Right renal pelvis (tissue), 4 donors: ENCODE measurements around the gene AR. TPM values are rescaled to one million over a fixed set of nuclear protein-coding genes. Genes with fewer than 3 reads are reported as not detected.

Experiments used
- DNase-seq, 4 donors: peaks; one replicate each; pipeline ENCODE4 v3.0.0-alpha.2; 2013; ENCODE audit warnings: low read depth in 4 of 4, low spot score in 3 of 4, missing footprints in 1 of 4
- polyA plus RNA-seq, 4 donors: library from polyadenylated mRNA; unstranded; fragments of 120-200 nt; gene quantifications; one replicate each; pipeline ENCODE4 v1.2.1, GENCODE V29; 2013; ENCODE audit not compliant: insufficient read length in 4 of 4

The AR gene, protein sequence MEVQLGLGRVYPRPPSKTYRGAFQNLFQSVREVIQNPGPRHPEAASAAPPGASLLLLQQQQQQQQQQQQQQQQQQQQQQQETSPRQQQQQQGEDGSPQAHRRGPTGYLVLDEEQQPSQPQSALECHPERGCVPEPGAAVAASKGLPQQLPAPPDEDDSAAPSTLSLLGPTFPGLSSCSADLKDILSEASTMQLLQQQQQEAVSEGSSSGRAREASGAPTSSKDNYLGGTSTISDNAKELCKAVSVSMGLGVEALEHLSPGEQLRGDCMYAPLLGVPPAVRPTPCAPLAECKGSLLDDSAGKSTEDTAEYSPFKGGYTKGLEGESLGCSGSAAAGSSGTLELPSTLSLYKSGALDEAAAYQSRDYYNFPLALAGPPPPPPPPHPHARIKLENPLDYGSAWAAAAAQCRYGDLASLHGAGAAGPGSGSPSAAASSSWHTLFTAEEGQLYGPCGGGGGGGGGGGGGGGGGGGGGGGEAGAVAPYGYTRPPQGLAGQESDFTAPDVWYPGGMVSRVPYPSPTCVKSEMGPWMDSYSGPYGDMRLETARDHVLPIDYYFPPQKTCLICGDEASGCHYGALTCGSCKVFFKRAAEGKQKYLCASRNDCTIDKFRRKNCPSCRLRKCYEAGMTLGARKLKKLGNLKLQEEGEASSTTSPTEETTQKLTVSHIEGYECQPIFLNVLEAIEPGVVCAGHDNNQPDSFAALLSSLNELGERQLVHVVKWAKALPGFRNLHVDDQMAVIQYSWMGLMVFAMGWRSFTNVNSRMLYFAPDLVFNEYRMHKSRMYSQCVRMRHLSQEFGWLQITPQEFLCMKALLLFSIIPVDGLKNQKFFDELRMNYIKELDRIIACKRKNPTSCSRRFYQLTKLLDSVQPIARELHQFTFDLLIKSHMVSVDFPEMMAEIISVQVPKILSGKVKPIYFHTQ
- polyA plus RNA-seq, result 1 to 10 TPM; 2.8 to 4.2 (median 3.7) TPM

DNA sequence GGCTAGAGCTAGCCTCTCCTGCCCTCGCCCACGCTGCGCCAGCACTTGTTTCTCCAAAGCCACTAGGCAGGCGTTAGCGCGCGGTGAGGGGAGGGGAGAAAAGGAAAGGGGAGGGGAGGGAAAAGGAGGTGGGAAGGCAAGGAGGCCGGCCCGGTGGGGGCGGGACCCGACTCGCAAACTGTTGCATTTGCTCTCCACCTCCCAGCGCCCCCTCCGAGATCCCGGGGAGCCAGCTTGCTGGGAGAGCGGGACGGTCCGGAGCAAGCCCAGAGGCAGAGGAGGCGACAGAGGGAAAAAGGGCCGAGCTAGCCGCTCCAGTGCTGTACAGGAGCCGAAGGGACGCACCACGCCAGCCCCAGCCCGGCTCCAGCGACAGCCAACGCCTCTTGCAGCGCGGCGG, at the start of gene AR:
Gene AR (plus strand): TSS at position 204 of the 400 bp plus-strand sequence. CDS start 1,126 bp downstream, outside the sequence.
- no peak for DNase-seq

DNA sequence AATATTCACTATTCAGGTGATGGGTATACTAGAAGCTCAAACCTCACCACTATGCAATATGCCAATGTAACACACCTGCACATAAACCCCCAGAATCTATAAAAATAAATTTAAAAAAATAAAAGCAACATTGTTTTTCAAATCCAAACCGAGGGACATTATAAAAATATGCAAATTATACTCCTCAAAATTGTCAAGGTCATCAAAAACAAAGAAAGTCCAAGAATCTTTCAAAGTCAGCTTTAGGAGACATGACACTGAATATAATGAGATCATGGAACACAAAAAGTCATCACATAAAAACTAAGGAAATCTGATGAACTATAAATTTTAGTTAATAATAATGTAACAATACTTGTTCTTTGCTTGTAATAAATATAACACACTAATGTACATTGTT, 43.2 kb upstream of the AR start:
- DNase-seq, result no peak

DNA sequence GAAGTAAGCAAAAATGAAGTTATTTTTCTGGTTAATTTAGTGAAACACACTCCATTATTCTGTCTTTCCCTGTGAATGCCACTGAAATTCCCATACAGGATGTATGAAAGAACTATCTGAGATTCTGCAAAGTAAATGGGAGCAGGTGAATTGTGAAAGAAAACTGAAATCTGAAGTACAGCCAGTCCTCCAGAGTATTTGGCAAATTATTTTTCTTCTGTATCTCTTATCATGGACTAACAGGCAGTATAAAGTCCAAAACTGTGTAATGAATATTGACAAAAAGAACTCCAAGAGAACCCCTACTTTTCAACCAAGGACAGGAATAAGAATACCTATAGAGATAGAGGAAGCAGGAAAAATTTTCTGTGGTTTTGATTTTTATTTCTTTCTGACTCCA, 40.8 kb upstream of the AR start:
- no peak for DNase-seq

DNA sequence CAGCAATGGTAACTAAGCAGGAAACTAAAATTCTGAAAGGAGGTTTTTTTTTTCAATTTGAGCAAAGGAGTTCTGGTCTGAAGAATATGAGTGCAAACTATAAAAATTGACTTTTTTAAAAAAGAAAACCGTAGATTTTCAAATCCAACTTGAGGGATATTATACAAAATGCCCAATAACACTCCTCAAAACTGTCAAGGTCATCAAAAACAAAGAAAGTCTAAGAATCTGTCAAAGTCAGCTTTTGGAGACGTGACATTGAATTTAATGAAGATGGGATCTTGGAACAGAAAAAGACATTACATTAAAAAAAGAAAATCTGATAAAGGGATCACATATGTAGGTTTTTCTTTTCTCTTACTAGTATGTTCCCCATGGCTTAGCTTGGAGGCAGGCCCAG, 40.4 kb upstream of the AR start:
- DNase-seq, result no peak

DNA sequence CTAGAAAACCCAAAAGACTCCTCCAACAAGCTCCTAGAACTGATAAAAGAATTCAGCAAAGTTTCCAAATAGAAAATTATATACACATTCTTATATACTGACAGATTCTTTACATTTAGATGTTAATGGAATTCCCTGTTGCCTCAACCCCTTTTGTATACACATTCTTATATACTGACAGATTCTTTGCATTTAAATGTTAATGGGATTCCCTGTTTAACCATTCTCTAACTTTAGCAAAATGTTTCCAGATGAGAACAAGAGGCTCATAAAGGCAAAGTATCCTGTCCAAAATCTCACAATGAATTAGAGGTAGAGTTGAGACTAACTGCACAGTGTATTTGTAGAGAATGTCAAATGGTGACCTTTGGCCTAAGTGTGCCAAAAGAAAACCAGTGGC, 23.1 kb upstream of the AR start:
- DNase-seq, result no peak

DNA sequence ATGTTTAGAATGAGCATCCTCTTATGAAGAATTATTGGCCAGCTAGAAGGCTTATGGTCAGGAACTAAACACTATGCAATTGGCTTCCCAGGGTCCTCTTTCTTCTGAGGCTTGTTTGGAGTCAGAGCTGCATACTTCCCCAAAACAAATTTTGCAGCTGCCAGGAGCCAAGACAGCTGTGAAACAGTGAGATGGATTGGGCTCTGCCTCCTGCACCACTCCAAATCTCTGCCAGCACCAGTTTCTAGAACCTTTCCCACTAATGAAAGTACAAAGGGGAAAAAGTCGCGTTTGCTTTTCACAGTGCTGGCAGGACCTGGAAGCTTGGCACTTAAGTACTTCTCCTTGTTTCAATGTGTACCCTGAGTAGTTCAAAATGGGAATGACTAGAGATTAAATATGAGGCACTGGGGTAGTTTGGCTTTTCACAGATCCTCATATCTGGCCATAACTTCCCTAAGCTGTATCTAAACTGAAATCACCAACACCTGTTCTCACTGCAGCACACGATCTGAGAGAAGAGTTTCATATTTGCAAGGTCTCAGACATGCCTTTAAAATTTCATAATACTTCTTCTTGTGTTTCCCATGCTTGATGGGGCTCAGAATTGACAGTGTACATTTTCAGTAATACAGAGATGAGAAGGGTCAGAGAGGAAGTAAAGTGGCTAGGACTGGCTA, 20.7 kb upstream of the AR start:
- DNase-seq, result no peak

DNA sequence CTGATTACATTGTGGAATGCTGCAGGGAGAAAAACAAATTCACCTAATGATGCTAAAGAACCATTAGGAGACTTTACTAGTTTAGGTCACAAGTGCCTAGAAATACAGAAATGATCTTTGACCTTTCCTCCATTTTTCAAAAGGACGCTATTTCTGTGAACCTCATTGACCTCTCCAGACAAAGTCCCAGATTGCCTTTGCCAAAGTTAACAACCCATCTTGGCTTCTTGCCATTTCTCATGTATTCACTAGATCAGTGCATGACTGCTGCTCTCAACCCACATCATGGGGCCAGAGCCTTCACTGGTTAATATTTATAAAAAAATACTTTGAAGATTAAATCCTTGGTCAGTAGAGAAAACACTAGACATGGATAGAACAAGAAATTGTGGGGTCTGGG, 19.9 kb upstream of the AR start:
- DNase-seq, result no peak

DNA sequence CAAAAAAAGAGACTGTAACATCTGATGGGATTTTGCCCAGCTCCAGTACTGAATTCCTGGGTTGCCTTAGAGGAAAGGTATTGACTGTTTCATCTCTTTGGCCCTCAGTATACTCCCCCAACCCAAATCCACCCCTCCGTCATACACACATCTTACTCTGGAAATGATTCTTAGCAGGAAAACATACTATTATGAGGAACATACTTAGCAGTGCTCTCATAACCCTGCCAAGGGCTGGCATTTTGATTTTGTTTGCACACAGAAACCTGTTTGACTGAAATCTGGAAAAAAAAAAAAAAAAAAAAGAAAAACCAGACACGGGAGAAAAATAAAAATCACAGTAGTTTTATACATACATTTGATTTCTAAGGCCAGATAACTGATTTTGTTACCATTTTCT, 19.4 kb upstream of the AR start:
- DNase-seq, result no peak

DNA sequence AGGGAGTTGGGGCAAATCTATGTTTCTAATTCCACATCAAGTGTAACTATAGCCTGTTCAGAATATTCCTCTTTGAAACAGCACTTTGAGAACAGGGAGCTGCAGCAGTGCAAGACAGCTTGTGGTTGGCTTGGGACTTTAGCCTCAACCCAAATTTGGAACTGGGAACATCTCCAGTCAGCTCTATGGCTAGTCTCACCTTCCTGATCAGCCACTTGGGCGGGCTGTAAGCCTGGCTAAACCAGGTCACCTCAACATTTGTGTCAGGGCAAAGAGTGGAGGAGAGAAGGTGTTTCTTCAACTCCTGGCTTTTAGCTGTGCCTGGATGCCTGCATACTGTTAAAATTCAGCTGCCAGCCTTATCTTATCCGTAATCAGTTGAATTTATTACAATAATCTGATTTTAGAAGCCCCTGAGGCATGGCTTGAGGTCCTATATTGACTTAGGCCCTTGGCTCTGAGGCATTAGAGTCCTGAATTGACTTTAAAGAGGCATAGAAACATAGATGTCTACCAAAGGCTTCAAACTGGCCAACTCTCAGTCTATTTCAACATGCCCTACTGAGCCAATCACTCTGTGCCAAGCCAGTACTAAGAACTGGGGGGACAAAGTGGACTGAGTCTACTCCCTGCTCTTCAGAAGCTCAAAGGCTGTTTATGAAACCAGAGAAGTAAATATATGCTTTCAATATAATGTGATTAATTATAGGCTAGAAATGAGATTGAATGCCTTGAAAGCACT, 18.7 kb upstream of the AR start:
- no peak for DNase-seq

DNA sequence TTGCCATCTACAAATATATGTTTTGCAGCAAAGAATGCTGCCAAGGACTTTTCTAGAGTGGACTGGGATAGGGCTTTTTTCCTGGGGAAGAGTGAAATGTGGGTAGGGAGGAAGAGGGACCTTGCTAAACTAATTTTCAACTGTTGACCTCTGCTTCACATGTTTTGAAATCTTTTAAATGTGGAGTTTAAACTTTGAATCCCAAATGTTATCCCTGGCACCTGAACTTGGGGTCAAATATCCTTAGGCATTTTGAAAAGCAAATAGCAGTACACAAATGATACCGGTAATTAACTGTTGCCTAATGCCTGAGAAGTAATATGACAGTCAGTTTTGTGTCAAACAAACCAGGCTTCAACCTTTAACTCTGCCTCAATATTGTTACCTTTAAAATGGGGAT, 7.3 kb upstream of the AR start:
- no peak for DNase-seq

DNA sequence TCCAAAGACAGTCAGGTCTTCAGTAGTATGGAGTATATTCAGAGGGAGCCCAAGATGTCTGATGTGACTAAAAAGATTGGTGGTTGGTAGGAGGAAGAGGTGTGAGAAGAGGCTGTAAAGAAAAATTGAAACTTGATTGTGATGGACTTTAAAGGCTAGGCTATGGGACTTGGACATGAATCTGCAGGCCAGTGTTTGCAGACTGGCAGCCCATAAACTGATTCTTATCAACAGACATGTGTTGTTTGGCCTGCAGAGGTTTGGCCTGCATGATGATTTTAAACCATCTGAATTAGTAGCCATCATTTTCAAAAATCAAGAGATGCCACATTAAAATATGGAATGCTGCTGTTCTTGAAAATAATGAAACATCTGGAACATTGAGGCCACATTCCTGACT, 5.4 kb upstream of the AR start:
- DNase-seq, result no peak

DNA sequence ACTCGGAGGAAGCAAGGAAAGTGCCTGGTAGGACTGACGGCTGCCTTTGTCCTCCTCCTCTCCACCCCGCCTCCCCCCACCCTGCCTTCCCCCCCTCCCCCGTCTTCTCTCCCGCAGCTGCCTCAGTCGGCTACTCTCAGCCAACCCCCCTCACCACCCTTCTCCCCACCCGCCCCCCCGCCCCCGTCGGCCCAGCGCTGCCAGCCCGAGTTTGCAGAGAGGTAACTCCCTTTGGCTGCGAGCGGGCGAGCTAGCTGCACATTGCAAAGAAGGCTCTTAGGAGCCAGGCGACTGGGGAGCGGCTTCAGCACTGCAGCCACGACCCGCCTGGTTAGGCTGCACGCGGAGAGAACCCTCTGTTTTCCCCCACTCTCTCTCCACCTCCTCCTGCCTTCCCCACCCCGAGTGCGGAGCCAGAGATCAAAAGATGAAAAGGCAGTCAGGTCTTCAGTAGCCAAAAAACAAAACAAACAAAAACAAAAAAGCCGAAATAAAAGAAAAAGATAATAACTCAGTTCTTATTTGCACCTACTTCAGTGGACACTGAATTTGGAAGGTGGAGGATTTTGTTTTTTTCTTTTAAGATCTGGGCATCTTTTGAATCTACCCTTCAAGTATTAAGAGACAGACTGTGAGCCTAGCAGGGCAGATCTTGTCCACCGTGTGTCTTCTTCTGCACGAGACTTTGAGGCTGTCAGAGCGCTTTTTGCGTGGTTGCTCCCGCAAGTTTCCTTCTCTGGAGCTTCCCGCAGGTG, 637 bp downstream of the AR start:
- no peak for DNase-seq

DNA sequence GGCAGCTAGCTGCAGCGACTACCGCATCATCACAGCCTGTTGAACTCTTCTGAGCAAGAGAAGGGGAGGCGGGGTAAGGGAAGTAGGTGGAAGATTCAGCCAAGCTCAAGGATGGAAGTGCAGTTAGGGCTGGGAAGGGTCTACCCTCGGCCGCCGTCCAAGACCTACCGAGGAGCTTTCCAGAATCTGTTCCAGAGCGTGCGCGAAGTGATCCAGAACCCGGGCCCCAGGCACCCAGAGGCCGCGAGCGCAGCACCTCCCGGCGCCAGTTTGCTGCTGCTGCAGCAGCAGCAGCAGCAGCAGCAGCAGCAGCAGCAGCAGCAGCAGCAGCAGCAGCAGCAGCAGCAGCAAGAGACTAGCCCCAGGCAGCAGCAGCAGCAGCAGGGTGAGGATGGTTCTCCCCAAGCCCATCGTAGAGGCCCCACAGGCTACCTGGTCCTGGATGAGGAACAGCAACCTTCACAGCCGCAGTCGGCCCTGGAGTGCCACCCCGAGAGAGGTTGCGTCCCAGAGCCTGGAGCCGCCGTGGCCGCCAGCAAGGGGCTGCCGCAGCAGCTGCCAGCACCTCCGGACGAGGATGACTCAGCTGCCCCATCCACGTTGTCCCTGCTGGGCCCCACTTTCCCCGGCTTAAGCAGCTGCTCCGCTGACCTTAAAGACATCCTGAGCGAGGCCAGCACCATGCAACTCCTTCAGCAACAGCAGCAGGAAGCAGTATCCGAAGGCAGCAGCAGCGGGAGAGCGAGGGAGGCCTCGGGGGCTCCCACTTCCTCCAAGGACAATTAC, 1.4 kb downstream of the AR start:
- no peak for DNase-seq

DNA sequence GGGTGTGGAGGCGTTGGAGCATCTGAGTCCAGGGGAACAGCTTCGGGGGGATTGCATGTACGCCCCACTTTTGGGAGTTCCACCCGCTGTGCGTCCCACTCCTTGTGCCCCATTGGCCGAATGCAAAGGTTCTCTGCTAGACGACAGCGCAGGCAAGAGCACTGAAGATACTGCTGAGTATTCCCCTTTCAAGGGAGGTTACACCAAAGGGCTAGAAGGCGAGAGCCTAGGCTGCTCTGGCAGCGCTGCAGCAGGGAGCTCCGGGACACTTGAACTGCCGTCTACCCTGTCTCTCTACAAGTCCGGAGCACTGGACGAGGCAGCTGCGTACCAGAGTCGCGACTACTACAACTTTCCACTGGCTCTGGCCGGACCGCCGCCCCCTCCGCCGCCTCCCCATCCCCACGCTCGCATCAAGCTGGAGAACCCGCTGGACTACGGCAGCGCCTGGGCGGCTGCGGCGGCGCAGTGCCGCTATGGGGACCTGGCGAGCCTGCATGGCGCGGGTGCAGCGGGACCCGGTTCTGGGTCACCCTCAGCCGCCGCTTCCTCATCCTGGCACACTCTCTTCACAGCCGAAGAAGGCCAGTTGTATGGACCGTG, 2.2 kb downstream of the AR start:
- DNase-seq, result no peak

DNA sequence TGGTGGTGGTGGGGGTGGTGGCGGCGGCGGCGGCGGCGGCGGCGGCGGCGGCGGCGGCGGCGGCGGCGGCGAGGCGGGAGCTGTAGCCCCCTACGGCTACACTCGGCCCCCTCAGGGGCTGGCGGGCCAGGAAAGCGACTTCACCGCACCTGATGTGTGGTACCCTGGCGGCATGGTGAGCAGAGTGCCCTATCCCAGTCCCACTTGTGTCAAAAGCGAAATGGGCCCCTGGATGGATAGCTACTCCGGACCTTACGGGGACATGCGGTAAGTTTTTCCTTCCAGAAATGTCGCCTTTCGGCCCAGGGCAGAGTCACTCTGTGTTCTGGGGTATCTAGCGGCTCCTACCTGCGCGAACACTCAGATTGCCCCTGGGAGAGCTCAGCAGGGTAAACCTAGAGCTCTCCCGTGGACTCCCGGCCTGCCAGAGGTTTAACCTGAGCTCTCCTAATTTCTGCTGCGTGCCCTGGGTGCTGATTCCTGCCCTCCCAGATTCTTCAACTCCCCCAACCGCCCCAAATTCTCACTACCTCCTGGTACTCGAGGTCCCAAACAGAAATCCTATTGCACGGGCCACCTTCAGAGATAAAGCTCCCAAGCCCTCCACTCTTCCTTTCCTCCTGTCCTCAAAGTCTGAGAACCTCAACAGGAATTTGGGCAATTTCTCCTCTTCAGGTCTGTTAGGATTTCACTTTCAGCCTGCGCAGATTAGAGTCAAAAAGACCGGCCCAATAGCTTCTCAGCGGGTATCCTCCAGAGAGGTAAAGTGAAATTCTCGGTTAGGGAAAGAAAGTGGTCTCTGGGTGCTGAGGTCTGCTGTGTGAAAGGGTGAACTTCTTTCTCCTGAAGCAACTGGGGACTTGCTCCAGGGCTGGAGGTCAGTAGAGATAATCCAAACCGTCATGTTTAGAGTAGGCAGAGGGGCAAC, 2.9 kb downstream of the AR start:
- DNase-seq, result no peak

DNA sequence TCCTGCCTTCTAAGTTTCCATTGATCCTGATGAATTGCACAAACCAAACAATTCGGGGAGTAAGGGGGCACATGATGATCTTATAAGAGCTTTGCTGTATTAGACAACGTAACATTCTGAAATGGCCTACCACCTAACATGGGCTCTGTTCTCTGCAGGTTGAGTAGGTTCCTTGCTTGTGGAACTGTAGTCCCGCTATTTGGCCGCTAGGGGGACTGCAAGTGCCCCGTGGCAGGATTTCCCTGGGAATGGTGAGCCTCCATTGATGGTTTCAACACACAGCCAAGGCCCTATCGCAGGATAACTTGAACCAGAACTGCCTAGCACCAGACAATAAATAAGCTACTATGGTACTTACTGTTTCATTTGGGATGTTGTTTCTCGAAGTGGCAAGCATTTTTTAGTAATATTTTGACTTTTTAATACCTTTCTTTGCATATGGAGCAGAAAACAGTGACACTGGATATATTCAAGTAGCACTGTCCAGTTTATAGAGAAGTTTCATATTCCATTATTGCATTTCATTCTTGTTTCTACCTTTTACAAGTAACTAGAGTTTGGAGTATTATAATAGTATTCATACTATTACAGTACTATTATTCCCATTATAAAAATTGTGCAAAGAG, 11.9 kb downstream of the AR start:
- DNase-seq, result no peak

DNA sequence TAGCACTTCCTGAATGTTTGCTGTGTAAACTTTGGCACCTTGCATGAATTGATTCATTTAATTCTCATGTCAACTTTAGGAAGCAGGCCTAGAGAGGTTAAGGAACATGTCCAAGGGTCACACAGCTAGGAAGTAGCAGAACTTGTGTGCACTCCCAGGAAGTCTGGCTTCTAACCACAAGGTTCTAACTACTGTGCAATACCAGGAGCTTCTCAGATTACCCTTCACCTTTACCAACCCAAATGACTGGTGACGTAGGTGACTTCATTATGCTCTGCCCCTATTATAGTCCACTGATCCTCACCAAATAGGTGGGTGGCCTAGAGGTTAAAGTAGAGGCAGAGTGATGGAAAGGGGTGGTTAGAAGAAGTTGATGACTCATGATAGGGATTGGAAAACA, 14.4 kb downstream of the AR start:
- no peak for DNase-seq
